Neural cell (in vitro differentiated cells): ENCODE measurements around the gene DSTN. TPM values are rescaled to one million over a fixed set of nuclear protein-coding genes. Genes with fewer than 3 reads are reported as not detected.

Experiments used
- H2AFZ ChIP-seq: fragments of 200-600, 300-800 bp; sonication (generic), shearing (Covaris generic); 2 replicates; pipeline ENCODE4 v1.6.0; 2014; ENCODE audit warnings: low read depth, mild to moderate bottlenecking, antibody characterized with exemption, low read length, moderate library complexity
- H3F3A ChIP-seq: fragments of 200-600 bp; shearing (Covaris generic); 2 replicates; pipeline ENCODE4 v1.6.1; 2016; ENCODE audit warnings: mild to moderate bottlenecking, moderate library complexity, mixed read lengths, antibody characterized with exemption, low read length; ENCODE audit not compliant: insufficient read depth, poor library complexity, severe bottlenecking
- H3K27ac ChIP-seq: fragments of 200-600, 300-800 bp; sonication (generic), shearing (Covaris generic); 2 replicates; pipeline ENCODE4 v1.5.1; 2014; ENCODE audit warnings: mild to moderate bottlenecking, low read length, moderate library complexity
- H3K27me3 ChIP-seq: fragments of 300-800, 200-600 bp; sonication (generic), shearing (Covaris generic); 2 replicates; pipeline ENCODE4 v1.6.0; 2014; ENCODE audit warnings: mild to moderate bottlenecking, low read depth, low read length, moderate library complexity; ENCODE audit not compliant: insufficient read depth
- H3K36me3 ChIP-seq: fragments of 300-800, 200-600 bp; sonication (generic), shearing (Covaris generic); 2 replicates; pipeline ENCODE4 v1.5.1; 2014; ENCODE audit warnings: mild to moderate bottlenecking, antibody characterized with exemption, low read length, moderate library complexity; ENCODE audit not compliant: insufficient read depth
- H3K4me2 ChIP-seq: fragments of 300-800, 200-600 bp; sonication (generic), shearing (Covaris generic); 2 replicates; pipeline ENCODE4 v1.6.0; 2014; ENCODE audit warnings: mild to moderate bottlenecking, low read length
- H3K4me3 ChIP-seq: fragments of 300-800, 200-600 bp; sonication (generic), shearing (Covaris generic); 2 replicates; pipeline ENCODE4 v1.5.1; 2014; ENCODE audit warnings: mild to moderate bottlenecking, low read length, moderate library complexity
- H3K79me2 ChIP-seq: fragments of 200-600 bp; shearing (Covaris generic); replicated peaks from 2 replicates; pipeline ENCODE4 v1.6.0; 2014; ENCODE audit warnings: mild to moderate bottlenecking, low read length, moderate library complexity; ENCODE audit not compliant: insufficient read depth
- H3K9ac ChIP-seq: fragments of 300-800, 200-600 bp; sonication (generic), shearing (Covaris generic); 2 replicates; pipeline ENCODE4 v1.6.1; 2016; ENCODE audit warnings: mild to moderate bottlenecking, low read length, mixed read lengths
- H3K9me2 ChIP-seq: fragments of 200-600 bp; shearing (Covaris generic); 2 replicates; pipeline ENCODE4 v1.6.1; 2016; ENCODE audit warnings: mild to moderate bottlenecking, low read length, mixed read lengths; ENCODE audit not compliant: insufficient read depth
- H3K9me3 ChIP-seq: fragments of 200-600, 300-800 bp; sonication (generic), shearing (Covaris generic); 2 replicates; pipeline ENCODE4 v1.6.1; 2016; ENCODE audit warnings: mild to moderate bottlenecking, mixed run types, low read length, moderate library complexity, mixed read lengths
- H4K20me1 ChIP-seq: fragments of 200-600 bp; shearing (Covaris generic); 2 replicates; pipeline ENCODE4 v1.6.1; 2016; ENCODE audit warnings: mild to moderate bottlenecking, mixed run types; ENCODE audit not compliant: insufficient read depth
- CTCF ChIP-seq: fragments of 450-650 bp; IDR thresholded peaks from 2 replicates; pipeline ENCODE4 v1.5.1; 2014; ENCODE audit warnings: antibody characterized with exemption, mild to moderate bottlenecking, moderate library complexity; ENCODE audit not compliant: poor library complexity, severe bottlenecking
- EP300 ChIP-seq: fragments of 450-650 bp; conservative IDR thresholded peaks from 2 replicates; pipeline ENCODE4 v1.6.1; 2014; ENCODE audit warnings: antibody characterized with exemption, mild to moderate bottlenecking, moderate library complexity; ENCODE audit not compliant: poor library complexity, severe bottlenecking
- EZH2 ChIP-seq: fragments of 200-600, 300-800 bp; shearing (Covaris generic), sonication (generic); IDR thresholded peaks from 2 replicates; pipeline ENCODE4 v1.6.1; 2014; ENCODE audit warnings: antibody characterized with exemption, low read length, borderline replicate concordance, mild to moderate bottlenecking; ENCODE audit not compliant: insufficient read depth, poor library complexity, severe bottlenecking
- MXI1 ChIP-seq: fragments of 450-650 bp; conservative IDR thresholded peaks from 2 replicates; pipeline ENCODE4 v1.6.1; 2014; ENCODE audit warnings: antibody characterized with exemption, mild to moderate bottlenecking; ENCODE audit not compliant: poor library complexity, severe bottlenecking
- POLR2AphosphoS5 ChIP-seq: IDR thresholded peaks from 2 replicates; pipeline ENCODE4 v1.6.1; 2012
- REST ChIP-seq: IDR thresholded peaks from 2 replicates; pipeline ENCODE4 v1.6.1; 2012; ENCODE audit warnings: borderline replicate concordance
- SMC3 ChIP-seq: fragments of 450-650 bp; conservative IDR thresholded peaks from 2 replicates; pipeline ENCODE4 v1.6.1; 2014; ENCODE audit warnings: antibody characterized with exemption, mild to moderate bottlenecking, moderate library complexity; ENCODE audit not compliant: poor library complexity
- TAF1 ChIP-seq: IDR thresholded peaks from 2 replicates; pipeline ENCODE4 v1.6.1; 2012; ENCODE audit warnings: low read depth
- polyA plus RNA-seq: library from polyadenylated mRNA; depleted of rRNA; stranded (reverse); fragments of >200 nt; gene quantifications from 2 replicates; pipeline ENCODE4 v1.2.3, GENCODE V29; 2014

Gene DSTN
- polyA plus RNA-seq, 1 donor from 2014 or later: 276 TPM

GRCh38 chr20:17605131-17605660 lies 35.3 kb downstream of the DSTN start:
- H3K9me3 ChIP-seq: no peaks in the 10 kb centered on the region
- peaks cover 5% of the 10 kb centered on the region for H3K36me3 ChIP-seq
- no peak overlapping the region for H3K9ac ChIP-seq
- TF ChIP-seq TAF1: no peak
- no peak for TF ChIP-seq EZH2
- TF ChIP-seq REST: no peak
- no peak overlapping the region for H3K4me2 ChIP-seq
- no peak overlapping the region for H3K27ac ChIP-seq
- H4K20me1 ChIP-seq: no peaks in the 10 kb centered on the region
- no peaks in the 10 kb centered on the region for H3K27me3 ChIP-seq
- H2AFZ ChIP-seq: no peak overlapping the region
- peaks cover 9% of the 10 kb centered on the region for H3K79me2 ChIP-seq
- no peak overlapping the region for H3K4me3 ChIP-seq
- no peaks in the 10 kb centered on the region for H3F3A ChIP-seq
- no peaks in the 10 kb centered on the region for H3K9me2 ChIP-seq

- no peak overlapping the region for H3K27ac ChIP-seq
- no peak overlapping the region for H3K4me3 ChIP-seq
- H3F3A ChIP-seq: no peaks in the 10 kb centered on the region
- H3K27me3 ChIP-seq: no peaks in the 10 kb centered on the region
- H4K20me1 ChIP-seq: no peaks in the 10 kb centered on the region
- no peak overlapping the region for H2AFZ ChIP-seq
- peaks cover 8% of the 10 kb centered on the region for H3K79me2 ChIP-seq
- peaks cover 5% of the 10 kb centered on the region for H3K36me3 ChIP-seq
- no peak overlapping the region for H3K9ac ChIP-seq
- no peak overlapping the region for H3K4me2 ChIP-seq
- H3K9me3 ChIP-seq: no peaks in the 10 kb centered on the region
- no peak for TF ChIP-seq POLR2AphosphoS5
- no peak for TF ChIP-seq TAF1
- no peak for TF ChIP-seq CTCF
- no peak for TF ChIP-seq MXI1
- TF ChIP-seq EZH2: no peak
- no peak for TF ChIP-seq SMC3
- TF ChIP-seq EP300: no peak
- H3K9me2 ChIP-seq: no peaks in the 10 kb centered on the region
Observed at GRCh38 chr20:17606001-17606400, 36.1 kb downstream of the DSTN start.
